GM20431 (cell line): ENCODE data around the gene RHOBTB1.

ENCODE experiments used
- in situ Hi-C: fragments of 300-500 bp; cut with MseI, MboI; formaldehyde crosslinking; loops from one replicate; pipeline ENCODE4 v1.15.0; 2020; ENCODE audit warnings: low sequenced_read_pairs; ENCODE audit not compliant: unreplicated experiment

RHOBTB1 gene

DNA sequence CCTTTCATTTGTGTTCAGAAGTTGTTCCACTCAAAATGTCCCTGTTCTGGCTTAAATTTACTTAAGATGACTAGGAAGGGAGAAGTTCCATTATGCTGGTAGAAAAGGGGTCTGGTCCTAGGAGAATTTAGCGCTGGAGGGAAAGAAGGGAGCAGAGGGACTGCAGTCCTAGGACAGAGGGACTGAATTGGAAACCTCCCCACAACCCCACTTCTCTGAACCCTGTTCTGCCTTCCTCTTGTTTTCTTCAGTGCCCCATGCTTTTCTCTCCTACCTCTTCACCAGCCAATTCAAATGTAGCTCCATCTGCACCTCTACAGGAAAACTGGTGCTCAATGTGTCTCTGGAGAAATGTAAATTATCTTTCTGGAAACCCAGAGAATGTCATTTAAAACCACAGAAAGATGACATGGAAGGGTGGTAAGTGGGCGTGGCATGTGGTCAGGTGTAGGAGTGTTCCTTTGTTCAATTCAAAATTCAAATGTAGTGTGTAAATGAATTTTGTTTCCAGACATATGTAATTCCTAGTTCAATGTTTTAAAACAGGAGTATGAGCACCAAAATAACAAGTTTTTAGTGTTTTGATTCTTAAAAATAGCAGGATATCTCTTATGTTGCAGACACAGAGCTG lies 24.0 kb upstream of the RHOBTB1 start:
- in situ Hi-C loops: loop anchor here (25.0 kb wide), 1 partner anchor 156 kb away; no protein-coding TSS in a partner anchor

DNA sequence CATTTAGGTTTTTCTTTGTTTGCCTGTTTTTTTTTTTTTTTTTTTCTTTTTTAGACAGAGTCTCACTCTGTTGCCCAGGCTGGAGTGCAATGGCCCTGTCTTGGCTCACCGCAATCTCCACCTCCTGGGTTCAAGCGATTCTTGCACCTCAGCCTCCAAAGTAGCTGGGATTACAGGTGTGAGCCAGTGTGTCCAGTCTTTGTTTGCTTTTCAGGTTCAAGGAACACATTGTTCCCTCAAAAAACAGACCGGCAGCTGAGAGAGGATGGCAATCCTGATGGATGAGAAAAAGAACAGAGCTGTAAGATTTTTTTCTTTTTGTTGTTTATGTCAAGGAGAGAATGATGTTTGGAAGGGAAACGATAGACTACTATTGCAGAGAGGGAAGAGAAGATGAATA lies 23.3 kb upstream of the RHOBTB1 start:
- in situ Hi-C loops: loop anchor here (25.0 kb wide), 1 partner anchor 155 kb away; no protein-coding TSS in a partner anchor

DNA sequence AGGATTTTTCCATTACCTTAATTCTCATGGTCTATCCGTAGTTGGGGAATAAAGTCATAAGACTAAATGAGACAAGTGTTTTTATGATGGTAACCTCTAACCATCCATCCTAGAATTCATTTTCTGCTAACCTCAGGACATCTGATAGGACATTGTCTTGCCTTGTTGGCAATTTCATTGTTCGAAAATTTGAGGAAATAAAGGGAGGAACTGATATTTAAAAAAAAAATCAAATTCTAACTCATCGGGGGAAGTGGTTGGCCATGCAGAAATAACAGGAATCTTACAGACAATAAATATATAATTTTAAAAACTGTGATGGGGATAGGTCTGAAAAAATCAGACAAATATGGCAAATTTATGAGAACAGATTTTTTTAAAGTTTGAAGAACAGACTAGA lies 21.7 kb upstream of the RHOBTB1 start:
- in situ Hi-C loops: loop anchor here (25.0 kb wide), 1 partner anchor 153 kb away; no protein-coding TSS in a partner anchor

DNA sequence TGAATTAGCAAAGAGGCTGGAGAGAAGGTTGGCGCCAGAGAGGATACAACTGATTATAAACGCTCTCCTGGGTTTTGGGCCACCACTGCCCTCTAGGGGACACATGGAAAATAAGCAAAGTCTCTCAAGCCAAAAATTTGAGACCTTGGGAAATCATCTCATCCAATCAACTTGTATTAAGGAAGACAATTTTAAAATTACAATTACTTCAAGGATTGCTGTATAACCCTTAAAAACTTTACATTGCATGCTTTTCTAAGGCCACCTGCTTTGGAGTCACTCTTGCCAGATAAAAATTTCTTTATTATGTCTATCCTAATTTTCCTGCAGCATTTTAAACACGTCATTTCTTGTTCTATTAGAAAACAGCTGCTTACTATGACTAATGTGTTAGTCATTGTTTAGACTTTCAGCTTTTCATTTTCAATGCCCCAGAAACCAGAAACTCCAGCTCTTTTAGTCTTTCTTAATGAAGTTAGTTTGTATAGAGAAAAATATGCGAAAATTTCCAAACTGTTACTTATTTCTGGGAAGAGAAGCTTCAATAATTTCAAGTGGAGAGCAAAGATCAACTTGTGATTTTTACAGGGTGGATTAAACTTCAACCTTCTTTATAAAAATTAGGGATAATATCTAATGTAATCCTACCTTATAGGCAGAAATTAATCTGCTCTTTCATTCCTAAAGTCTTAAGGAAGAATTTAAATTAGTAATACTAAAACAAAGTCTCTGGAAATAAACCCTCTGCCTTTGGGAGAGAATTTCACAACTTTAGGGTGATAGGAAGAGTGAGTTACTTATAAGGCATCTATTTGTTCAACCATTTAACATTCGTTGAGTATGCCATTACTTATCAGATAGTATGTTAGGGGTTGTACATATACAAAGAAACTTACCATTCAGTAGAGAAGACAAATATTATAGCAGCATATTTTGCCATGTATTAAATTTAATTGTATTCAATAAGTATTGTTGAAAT lies 20.6 kb upstream of the RHOBTB1 start:
- in situ Hi-C loops: loop anchor here (25.0 kb wide), 1 partner anchor 152 kb away; no protein-coding TSS in a partner anchor

DNA sequence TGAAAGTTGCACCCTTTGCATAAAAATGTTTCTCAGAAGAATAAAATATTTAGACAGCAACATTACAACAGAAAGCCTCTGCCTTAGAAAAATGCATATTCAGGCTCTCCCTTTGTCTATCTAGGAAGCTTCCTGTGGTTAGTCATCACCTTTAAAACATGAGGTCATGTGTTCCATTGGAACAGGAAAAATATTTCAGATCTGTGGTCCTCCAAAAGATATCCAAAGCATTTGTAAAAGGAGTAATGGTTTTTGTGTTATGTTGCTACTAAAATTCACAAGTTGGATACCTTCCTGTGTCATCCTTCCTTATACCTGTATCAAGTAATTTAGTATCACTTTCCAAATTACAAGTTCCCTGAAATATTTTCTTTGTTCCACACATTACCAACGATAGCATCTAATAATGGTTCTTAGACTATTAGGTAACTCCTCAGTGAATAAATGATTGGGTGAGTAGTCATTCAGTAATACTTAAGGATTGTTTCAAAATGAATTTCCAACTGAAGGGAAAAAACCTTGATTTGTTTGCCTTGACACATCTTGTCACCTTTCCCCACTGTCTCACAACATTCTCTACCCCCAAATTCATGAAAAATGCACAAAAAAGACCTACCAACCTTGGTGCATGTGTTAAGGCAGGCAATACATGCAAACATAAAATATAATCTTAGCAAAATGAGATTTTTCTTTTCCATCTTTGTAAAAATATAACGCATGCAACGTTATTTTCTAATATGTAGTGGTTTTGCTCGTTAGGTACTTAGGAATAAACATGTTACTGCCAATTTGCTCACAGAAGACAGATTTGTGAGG lies 19.7 kb upstream of the RHOBTB1 start:
- in situ Hi-C loops: loop anchor here (25.0 kb wide), 1 partner anchor 151 kb away; no protein-coding TSS in a partner anchor

DNA sequence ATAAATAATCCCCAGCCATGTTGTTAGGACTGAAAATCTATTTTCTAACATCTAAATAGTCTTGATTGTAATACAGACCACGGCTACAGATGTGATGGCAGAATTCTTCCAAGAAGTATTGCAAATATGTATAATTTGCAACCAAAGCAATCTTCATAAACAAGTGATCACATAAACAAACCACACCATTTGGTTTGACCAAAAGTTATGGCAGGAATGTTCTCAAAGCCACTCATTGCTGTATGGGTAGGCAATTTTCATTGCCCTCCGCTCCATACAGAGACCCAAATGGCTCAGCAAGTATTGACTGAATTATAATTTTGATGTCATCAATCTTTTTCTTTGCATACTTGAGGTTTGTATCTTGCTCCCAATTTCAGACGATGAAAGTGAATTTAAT lies 19.0 kb upstream of the RHOBTB1 start:
- in situ Hi-C loops: loop anchor here (25.0 kb wide), 1 partner anchor 151 kb away; no protein-coding TSS in a partner anchor

DNA sequence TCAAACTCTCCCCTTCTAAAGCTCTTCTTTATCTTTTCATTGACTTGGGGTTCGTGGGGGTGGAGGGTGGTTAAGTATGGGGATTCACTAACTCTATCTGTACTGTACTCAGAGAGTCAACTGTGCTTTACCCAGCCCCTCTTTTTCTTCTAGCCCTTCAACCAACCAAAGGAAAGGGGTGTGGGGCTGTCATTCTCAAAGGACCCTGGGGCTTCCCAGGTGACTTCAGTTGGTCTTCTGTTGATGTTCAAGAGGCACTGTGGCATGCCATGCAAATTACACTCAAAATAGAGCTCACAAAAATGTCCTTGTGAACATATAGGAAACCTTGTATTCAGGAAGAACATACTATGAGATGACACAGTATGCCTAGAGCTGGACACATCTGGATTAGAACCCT lies 16.9 kb upstream of the RHOBTB1 start:
- in situ Hi-C loops: loop anchor here (25.0 kb wide), 1 partner anchor 149 kb away; no protein-coding TSS in a partner anchor

DNA sequence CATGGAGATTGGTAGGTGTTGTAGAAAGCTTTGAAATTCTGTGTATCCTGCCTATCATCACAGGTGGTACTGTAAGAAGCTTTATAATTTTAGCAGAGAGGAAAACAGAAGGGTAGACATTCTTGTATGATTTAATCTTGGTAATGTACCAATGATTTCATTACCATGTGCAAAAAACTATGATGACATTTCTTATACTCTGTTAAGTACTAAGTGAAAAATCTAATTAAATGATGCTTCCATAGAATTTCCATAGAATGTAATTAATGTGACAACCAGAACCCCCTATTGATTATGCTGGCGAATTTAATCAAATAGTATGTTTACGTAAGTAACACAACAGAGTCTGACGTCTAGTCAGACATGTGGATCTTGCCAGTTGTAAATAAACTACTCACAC lies 16.0 kb upstream of the RHOBTB1 start:
- in situ Hi-C loops: loop anchor here (25.0 kb wide), 1 partner anchor 148 kb away; no protein-coding TSS in a partner anchor

DNA sequence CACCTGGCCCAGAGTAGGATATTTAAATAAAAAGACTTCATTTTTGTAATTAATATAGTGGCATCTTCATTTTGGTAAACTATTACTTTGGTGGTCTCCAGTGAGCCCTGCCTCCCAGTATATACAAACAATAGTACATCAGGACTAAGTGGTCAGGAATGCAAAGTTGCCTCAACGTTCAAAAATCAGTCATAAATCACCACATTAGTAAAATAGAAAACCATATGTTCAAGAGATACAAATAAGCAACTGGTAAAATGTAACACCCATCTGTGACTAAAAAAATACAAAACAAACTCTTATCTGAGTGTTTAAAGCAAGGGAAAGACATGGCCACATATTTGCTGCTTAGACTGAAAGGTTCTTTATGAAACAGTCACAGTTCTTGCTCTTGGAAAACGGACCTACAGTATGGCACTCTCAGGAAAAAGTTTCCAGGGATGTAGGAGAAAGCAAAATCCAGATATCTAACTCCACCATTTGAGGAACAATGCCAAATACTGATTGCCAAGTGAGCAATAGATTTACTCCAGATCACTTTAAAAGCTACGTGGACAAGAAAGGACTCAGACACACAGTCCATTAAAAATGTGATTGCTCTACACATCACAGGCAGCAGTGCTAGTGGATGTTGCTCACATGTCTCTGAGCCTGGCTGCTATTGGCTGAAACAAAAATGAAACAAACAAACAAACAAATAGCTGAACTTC lies 15.1 kb upstream of the RHOBTB1 start:
- in situ Hi-C loops: loop anchor here (25.0 kb wide), 1 partner anchor 147 kb away; no protein-coding TSS in a partner anchor

DNA sequence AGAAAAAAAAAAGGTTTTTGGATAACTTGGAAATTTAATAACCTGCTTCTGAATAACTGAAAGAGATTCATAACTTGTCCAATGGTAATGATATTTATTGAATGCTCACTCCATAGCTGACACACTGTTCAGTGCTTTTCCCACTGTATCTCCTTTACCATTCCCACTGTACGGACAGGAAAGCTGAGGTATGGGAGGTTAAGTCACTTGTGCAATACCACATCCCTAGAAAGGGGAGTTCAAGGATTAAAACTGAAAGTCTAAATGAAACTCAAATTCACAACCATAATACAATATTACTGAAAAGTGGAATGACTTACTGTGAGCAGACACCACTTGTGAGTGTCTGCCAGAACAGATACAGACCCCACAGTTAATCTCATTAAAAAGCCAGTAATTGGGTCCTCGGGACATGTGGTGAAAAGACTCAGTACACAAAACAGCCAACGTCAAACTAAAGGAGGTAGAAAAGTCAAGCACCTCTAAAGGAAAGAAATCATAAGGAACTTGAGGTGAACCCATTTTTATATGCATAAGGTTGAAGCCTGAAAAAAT lies 13.8 kb upstream of the RHOBTB1 start:
- in situ Hi-C loops: loop anchor here (25.0 kb wide), 1 partner anchor 145 kb away; no protein-coding TSS in a partner anchor

DNA sequence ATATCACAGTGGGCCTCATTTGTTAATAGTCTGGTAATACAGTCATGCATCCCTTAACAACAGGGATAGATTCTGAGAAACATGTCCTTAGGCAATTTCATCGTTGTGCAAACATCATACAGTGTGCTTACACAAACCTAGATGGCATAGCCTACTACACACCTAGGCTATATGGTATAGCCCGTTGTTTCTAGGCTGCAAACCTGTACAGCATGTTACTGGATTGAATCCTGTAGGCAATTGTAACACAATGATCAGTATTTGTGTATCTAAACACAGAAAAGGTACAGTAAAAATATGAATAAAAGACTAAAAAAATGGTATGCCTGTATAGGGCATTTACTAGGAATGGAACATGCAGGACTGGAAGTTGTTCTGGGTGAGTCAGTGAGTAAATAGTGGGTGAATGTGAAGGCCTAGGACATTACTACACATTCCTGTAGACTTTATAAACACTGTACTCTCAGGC lies 12.0 kb upstream of the RHOBTB1 start:
- in situ Hi-C loops: loop anchor here (25.0 kb wide), 1 partner anchor 144 kb away; no protein-coding TSS in a partner anchor

DNA sequence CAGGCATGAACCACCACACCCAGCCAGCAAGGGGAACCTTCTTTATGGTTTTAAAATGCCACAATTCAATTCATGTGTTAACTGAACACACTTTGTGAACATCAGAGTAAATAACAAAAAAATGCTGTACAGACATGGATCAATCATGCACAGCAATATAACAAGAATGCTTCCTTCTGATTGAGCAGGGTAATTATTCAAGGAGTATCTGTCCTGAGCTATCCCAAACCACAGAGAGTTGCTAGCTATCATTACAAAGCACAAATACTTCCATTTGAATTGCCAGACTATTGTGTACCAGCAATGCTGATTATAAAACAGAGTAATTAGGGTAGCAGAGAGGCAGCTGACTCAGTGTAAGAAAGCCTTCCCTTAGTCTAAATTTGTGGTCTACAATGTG lies 11.3 kb upstream of the RHOBTB1 start:
- in situ Hi-C loops: loop anchor here (25.0 kb wide), 1 partner anchor 143 kb away; no protein-coding TSS in a partner anchor

DNA sequence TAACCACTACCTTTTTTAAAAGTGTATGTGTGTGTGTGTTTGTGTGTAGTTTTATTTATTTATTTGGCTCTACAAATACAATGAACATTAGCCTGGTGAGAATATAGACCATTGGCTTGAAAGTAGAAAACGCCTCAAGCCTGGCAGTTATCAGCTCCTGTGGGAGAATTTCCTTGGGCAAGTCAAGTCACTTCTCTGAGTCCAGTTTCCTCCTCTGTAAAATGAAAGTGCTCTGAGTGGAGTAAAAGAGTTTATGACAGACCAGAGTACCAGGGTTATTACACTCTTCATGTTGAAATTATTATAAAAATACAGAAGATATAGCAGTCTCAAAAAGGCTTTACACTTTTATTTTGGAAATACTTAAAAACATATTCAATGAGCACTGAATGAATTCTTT lies 10.1 kb upstream of the RHOBTB1 start:
- in situ Hi-C loops: loop anchor here (25.0 kb wide), 1 partner anchor 142 kb away; no protein-coding TSS in a partner anchor

DNA sequence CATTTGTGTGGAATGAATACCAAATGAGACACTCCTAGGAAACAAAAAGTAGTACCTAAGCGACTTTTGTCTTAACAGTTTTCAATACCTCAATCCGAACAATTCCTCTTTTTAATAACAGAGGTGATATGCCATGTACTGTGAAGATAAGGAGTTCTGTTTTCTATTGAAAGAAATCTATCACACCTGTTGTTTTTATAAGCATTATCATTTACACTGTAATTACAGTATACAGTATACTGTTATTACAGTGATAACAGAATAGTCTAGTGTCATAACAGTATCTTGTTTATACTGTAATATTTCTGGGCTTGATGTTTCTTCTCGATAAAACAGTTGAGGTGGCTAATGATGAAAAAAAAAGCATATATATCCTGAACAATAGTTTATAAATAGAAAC lies 9.4 kb upstream of the RHOBTB1 start:
- in situ Hi-C loops: loop anchor here (25.0 kb wide), 1 partner anchor 141 kb away; no protein-coding TSS in a partner anchor

DNA sequence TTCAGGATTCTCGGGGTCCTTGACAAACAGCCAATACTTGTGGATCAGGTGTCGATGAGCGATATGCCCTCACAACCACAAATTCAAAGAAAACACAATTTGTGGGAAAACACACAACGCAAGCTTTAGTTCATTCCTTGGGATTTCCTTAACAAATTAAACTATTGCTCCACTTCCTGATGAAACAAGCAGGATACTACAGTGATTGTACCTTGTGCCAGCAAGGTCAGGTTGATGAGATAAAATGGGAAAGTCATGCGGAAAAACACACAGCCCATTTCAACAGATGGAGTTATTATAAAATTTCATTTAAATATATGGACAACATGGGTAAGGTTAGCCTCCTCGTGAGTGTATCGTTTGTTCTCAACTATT lies 8.8 kb upstream of the RHOBTB1 start:
- in situ Hi-C loops: loop anchor here (25.0 kb wide), 1 partner anchor 141 kb away; no protein-coding TSS in a partner anchor

DNA sequence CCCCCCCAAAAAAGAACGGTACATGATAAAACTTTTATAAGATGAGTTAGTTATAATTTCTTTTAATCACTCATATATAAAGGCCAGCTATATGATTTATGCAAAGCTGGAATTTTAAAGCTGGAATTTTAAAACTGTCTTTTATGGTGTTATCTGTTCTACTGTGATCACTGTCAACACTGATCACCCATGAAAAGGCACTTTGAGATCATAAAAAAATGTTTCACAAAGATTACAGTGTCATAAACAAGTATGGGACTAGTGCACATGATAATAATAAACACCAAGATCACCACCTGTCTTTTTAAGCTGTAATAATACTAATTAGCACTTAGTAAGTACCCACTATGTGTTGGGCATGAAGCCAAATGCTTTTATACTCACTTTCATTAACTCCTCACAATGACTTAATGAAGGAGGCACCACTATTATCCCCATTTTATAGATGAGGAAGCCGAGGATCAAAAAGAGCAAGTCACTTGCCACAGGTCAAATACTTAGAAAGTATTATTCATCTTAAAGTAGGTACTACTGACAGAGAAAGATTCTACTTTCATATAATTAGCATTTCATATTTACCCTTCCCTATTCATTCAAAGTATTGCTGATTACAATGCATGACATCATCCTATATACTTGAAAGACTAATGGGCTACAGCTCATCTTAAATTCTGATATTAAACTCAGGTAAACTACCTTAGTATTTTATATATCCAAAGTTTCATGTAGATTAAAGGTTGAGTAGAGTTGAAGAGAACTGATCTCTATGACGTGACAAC lies 8.3 kb upstream of the RHOBTB1 start:
- in situ Hi-C loops: loop anchor here (25.0 kb wide), 1 partner anchor 140 kb away; no protein-coding TSS in a partner anchor

DNA sequence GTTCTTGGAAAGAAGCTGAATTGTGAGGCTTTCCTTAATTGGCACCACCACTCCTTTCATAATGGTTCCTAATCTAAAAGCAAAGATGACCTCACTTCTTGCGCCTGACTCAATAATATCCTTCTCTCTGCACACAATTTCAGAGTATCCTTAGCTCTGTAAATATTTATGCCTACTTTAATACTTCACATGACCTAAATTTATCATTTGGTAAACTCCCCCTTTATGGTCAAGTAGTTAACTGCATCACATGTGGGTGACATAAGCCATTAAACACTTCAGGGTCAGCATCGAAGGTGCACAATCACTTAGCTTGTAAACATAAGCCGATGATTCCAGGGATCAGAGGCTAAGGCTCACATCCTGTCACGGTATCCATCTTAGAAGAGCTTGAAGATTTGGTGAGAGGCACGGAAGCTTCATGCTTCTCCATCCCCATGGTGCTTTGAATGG lies 7.3 kb upstream of the RHOBTB1 start:
- in situ Hi-C loops: loop anchor here (25.0 kb wide), 1 partner anchor 139 kb away; no protein-coding TSS in a partner anchor
